ENCODE measurements around the gene POLR3A. TPM values are rescaled to one million over a fixed set of nuclear protein-coding genes. Genes with fewer than 3 reads are reported as not detected.

Gene POLR3A
- total RNA-seq, 2 experiments from 2014 or later: 6.7 to 6.9 TPM

GRCh38 chr10:77961668-77962067, 67.6 kb downstream of the POLR3A start:
- no peaks in the 10 kb centered on the region for H3K9me3 ChIP-seq (ENCODE audit: control insufficient read depth in 1 of 2, insufficient read depth in 1 of 2, low read length in 2 of 2)
- H3K9me3 Mint-ChIP-seq: no peaks in the 10 kb centered on the region
- intact Hi-C loops (cut with DNase I, micrococcal nuclease): no loop called here
- H3K27me3 ChIP-seq (ENCODE audit: control insufficient read depth in 1 of 2, insufficient read depth in 2 of 2, low read length in 2 of 2): peaks cover 0 to 6% of the 10 kb centered on the region in 2 experiments
- no peaks in the 10 kb centered on the region for H3K36me3 ChIP-seq (ENCODE audit: insufficient read depth, low read length)
- no peak overlapping the region for H3K4me3 Mint-ChIP-seq
- ChIA-PET POLR2A (no interaction called here), CTCF (no interaction called here)
- no peak for TF ChIP-seq CTCF (IDR thresholded peaks at IDR 0.05)
- no peaks in the 10 kb centered on the region for H3K36me3 Mint-ChIP-seq (ENCODE audit: low read depth)
- no peaks in the 10 kb centered on the region for H3K27me3 Mint-ChIP-seq
- H3K4me1 ChIP-seq (ENCODE audit: insufficient read depth, low read length): no peaks in the 10 kb centered on the region
- DNase-seq: no peak
- H3K27ac Mint-ChIP-seq: no peak overlapping the region
- H3K4me1 Mint-ChIP-seq (ENCODE audit: low read depth): no peaks in the 10 kb centered on the region
- H3K4me3 ChIP-seq (ENCODE audit: low read length): no peak overlapping the region
- no peak overlapping the region for H3K27ac ChIP-seq (ENCODE audit: low read depth in 1 of 2, low read length in 2 of 2)
- ATAC-seq (ENCODE audit: poor library complexity): no peak

- intact Hi-C loops (cut with DNase I, micrococcal nuclease): no loop called here
- Mint-ChIP-seq H3K9me3 (no peaks in the 10 kb centered on the region), H3K27ac (no peak overlapping the region), H3K27me3 (no peaks in the 10 kb centered on the region), H3K4me3 (no peak overlapping the region), H3K4me1 (ENCODE audit: low read depth) (no peaks in the 10 kb centered on the region), H3K36me3 (ENCODE audit: low read depth) (no peaks in the 10 kb centered on the region)
- H3K36me3 ChIP-seq (ENCODE audit: insufficient read depth, low read length): no peaks in the 10 kb centered on the region
- no peak for ATAC-seq (ENCODE audit: poor library complexity)
- no peak for TF ChIP-seq CTCF (IDR thresholded peaks at IDR 0.05)
- H3K27me3 ChIP-seq (ENCODE audit: control insufficient read depth in 1 of 2, insufficient read depth in 2 of 2, low read length in 2 of 2): peaks cover 0 to 6% of the 10 kb centered on the region in 2 experiments
- no peak overlapping the region for H3K4me3 ChIP-seq (ENCODE audit: low read length)
- H3K27ac ChIP-seq (ENCODE audit: low read depth in 1 of 2, low read length in 2 of 2): no peak overlapping the region
- H3K4me1 ChIP-seq (ENCODE audit: insufficient read depth, low read length): no peaks in the 10 kb centered on the region
- POLR2A ChIA-PET: no interaction called here
- no peak for DNase-seq
- CTCF ChIA-PET: no interaction called here
- no peaks in the 10 kb centered on the region for H3K9me3 ChIP-seq (ENCODE audit: control insufficient read depth in 1 of 2, insufficient read depth in 1 of 2, low read length in 2 of 2)
Measured at GRCh38 chr10:77960829-77961329, 68.4 kb downstream of the POLR3A start.

DNA sequence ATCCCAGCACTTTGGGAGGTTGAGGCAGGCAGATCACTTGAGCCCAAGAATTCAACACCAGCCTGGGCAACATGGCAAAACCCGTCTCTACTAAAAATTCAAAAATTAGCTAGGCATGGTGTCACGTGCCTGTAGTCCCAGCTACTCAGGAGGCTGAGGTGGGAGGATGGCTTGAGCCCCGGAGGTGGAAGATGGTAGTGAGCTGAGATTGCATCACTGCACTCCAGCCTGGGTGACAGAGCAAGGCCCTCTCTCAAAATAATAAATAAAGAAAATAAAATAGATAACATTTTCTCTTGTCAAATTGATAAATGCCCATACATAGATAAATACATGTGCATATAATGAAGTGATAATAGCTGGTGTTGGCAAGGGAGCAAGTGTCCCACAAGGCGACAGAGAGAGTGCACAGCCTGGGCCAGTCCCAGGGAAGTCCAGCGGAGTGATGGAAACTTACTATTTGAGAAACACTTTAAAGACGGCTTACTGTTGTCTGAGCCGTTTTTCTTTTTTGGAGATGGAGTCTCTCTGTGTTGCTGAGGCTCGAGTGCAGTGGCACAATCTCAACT, 69.3 kb downstream of the POLR3A start:
- ChIA-PET CTCF (no interaction called here), POLR2A (no interaction called here)
- Histone ChIP-seq H3K4me3 (ENCODE audit: low read length) (no peak overlapping the region), H3K9me3 (ENCODE audit: control insufficient read depth in 1 of 2, insufficient read depth in 1 of 2, low read length in 2 of 2) (no peaks in the 10 kb centered on the region), H3K27ac (ENCODE audit: low read depth in 1 of 2, low read length in 2 of 2) (no peak overlapping the region), H3K27me3 (ENCODE audit: control insufficient read depth in 1 of 2, insufficient read depth in 2 of 2, low read length in 2 of 2) (peaks cover 0 to 6% of the 10 kb centered on the region in 2 experiments), H3K36me3 (ENCODE audit: insufficient read depth, low read length) (no peaks in the 10 kb centered on the region), H3K4me1 (ENCODE audit: insufficient read depth, low read length) (no peaks in the 10 kb centered on the region)
- Mint-ChIP-seq H3K9me3 (no peaks in the 10 kb centered on the region), H3K27me3 (peaks cover 4% of the 10 kb centered on the region), H3K4me1 (ENCODE audit: low read depth) (no peaks in the 10 kb centered on the region), H3K27ac (no peak overlapping the region), H3K36me3 (ENCODE audit: low read depth) (no peaks in the 10 kb centered on the region), H3K4me3 (no peak overlapping the region)
- DNase-seq (no peak), ATAC-seq (ENCODE audit: poor library complexity) (no peak)
- TF ChIP-seq CTCF (IDR thresholded peaks at IDR 0.05): no peak
- intact Hi-C loops (cut with DNase I, micrococcal nuclease): no loop called here

All from CD4-positive, alpha-beta T cell (primary cell).